Activated T-helper 17 cell treated with anti-CD3 and anti-CD28 coated beads, Interleukin-2, amount 50 U/mL, for 72 hours (primary cell): ENCODE data around the gene RGL1. TPM values are rescaled to one million over a fixed set of nuclear protein-coding genes. Genes with fewer than 3 reads are reported as not detected.

Source experiments
- ATAC-seq: fragments of 150-1000 bp; cut with Tn5 transposase; replicated peaks from 2 replicates; pipeline ENCODE4 v1.10.0; 2021; ENCODE audit warnings: mild to moderate bottlenecking, moderate library complexity
- H3K27ac Mint-ChIP-seq: one replicate; pipeline ENCODE4 v1.8.0; 2022; ENCODE audit warnings: mixed read lengths
- H3K27me3 Mint-ChIP-seq: one replicate; pipeline ENCODE4 v1.8.0; 2022; ENCODE audit warnings: mixed read lengths
- H3K36me3 Mint-ChIP-seq: one replicate; pipeline ENCODE4 v1.8.0; 2022; ENCODE audit warnings: low read depth, mild to moderate bottlenecking, mixed read lengths
- H3K4me1 Mint-ChIP-seq: one replicate; pipeline ENCODE4 v1.8.0; 2022; ENCODE audit warnings: mixed read lengths
- H3K4me3 Mint-ChIP-seq: one replicate; pipeline ENCODE4 v1.8.0; 2022; ENCODE audit warnings: mild to moderate bottlenecking, mixed read lengths
- H3K9me3 Mint-ChIP-seq: one replicate; pipeline ENCODE4 v1.8.0; 2022; ENCODE audit warnings: mixed read lengths
- total RNA-seq, 2 donors: library from RNA; stranded (reverse); gene quantifications; one replicate each; pipeline ENCODE4 v1.2.3, GENCODE V29; 2022

The RGL1 gene
- total RNA-seq, 2 donors from 2014 or later: 1.7 to 2.6 TPM

DNA sequence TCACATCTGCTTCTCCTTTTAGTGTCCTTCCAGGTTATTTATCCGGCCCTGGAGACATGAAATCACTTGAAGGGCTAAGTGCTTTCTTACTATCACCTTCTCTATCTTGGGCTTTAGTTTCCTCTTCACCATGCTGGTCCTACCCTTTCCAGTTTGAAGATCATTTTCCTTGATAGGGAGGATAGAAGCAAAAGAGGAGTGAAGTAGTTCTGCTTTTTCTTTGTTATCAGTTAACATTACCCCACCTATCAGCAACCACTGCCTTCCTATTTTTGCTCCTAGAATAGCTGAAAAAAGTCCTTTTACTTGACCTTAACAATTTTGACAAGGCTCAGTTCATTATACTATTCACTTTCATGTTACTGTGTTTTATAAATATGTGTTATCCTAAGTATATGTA lies 19.4 kb downstream of the RGL1 start:
- Mint-ChIP-seq H3K4me3 (no peak overlapping the region), H3K27me3 (no peaks in the 10 kb centered on the region), H3K27ac (no peak overlapping the region), H3K9me3 (no peaks in the 10 kb centered on the region), H3K4me1 (no peaks in the 10 kb centered on the region), H3K36me3 (no peaks in the 10 kb centered on the region)
- ATAC-seq: no peak

DNA sequence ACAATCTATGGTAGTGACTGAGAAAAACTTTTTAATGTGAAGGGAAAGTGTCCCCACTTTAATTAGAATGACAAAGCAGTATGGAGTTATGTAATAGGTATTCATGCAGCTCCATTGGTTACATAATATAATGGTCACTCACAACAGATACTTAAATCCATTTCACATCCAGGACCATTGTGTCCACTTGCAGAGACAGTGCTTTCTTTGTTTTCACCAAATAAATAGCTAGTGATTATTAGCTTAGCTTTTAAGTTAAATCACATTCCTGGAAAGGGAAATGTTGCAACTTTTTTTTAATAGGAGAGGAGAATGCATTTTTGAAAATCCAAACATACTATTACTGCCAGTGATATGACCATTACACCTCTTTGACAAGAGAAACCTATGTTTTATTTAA lies 22.9 kb downstream of the RGL1 start:
- Mint-ChIP-seq H3K4me3 (no peak overlapping the region), H3K27ac (no peak overlapping the region), H3K36me3 (no peaks in the 10 kb centered on the region), H3K4me1 (no peaks in the 10 kb centered on the region), H3K9me3 (no peaks in the 10 kb centered on the region), H3K27me3 (no peaks in the 10 kb centered on the region)
- no peak for ATAC-seq

DNA sequence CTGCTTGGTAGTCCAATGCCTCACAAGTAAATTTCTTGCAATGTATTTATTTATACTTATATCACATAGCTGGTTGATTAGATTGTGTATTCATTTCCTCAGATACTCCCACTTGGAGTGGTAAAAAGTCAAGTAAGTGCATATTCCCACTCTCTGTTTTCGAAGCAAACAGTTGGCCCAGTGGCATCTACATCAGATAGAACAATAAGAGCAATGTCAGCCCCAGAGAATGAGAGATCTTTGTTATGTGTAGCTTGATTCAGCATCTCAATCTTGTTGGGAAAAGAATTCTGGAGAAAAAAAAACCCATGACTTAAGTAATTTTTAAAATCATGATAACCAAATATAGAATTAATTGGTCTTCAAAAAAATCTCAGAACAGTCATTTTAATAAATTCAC lies 25.5 kb downstream of the RGL1 start:
- Mint-ChIP-seq H3K9me3 (no peaks in the 10 kb centered on the region), H3K4me1 (no peaks in the 10 kb centered on the region), H3K27ac (no peak overlapping the region), H3K36me3 (no peaks in the 10 kb centered on the region), H3K27me3 (no peaks in the 10 kb centered on the region), H3K4me3 (no peak overlapping the region)
- no peak for ATAC-seq

DNA sequence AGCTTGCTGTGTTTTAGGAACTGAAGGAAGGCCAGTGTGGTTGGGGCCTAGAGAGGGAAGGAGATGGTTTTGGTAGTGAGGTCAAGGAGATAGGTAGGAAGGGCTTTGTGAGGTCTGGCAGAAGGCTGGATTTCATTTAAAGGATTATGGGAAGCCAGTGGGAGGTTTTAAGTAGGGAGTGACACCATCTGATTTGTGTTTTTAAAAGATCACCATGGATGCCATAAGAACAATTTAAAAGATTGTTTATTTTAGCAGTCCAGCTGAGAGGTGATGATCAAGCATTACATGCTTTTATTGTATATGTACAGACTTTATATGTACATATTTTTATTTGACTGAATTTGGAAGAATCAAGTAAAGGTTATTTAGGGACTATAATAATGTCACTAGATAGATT lies 26.4 kb downstream of the RGL1 start:
- no peaks in the 10 kb centered on the region for H3K4me1 Mint-ChIP-seq
- no peaks in the 10 kb centered on the region for H3K27me3 Mint-ChIP-seq
- H3K36me3 Mint-ChIP-seq: no peaks in the 10 kb centered on the region
- no peaks in the 10 kb centered on the region for H3K9me3 Mint-ChIP-seq
- no peak for ATAC-seq
- H3K27ac Mint-ChIP-seq: no peak overlapping the region
- no peak overlapping the region for H3K4me3 Mint-ChIP-seq

DNA sequence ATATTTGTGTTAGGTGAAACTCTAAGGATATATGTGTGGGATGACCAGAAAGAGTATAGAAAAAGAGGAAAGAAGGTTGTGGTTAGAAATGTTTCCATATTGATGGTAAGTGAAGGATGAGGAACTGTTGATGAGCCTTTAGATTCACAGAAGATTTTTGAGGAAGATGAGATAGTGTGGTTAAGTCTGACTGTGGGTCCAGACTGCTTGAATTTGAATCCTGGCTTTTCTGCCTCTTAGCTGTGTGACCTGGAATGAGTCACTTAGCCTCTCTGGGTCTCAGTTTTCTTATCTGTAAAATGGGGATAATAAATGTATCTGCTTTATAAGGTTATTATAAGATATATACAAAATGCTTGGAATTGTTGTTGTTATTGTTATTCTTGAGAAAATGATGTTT lies 27.5 kb downstream of the RGL1 start:
- no peak for ATAC-seq
- H3K4me3 Mint-ChIP-seq: no peak overlapping the region

DNA sequence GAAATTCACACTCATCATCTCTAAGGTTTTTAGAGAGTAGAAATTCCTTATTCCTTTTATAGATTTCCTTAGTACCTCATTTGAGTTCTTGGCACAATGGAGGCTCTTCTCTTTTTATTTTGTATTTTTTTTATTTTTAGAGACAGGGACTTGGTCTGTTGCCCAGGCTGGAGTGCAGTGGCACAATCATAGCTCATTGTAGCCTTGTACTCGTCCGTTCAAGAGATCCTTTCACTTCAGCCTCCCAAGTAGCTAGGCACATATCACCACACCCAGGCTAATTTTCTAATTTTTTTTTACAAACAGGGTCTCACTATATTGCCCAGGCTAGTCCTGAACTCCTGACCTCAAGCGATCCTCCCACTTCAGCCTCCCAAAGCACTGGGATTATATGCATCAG lies 29.6 kb downstream of the RGL1 start:
- H3K9me3 Mint-ChIP-seq: no peaks in the 10 kb centered on the region
- no peak overlapping the region for H3K27ac Mint-ChIP-seq
- H3K36me3 Mint-ChIP-seq: no peaks in the 10 kb centered on the region
- no peaks in the 10 kb centered on the region for H3K4me1 Mint-ChIP-seq
- ATAC-seq: no peak
- H3K27me3 Mint-ChIP-seq: no peaks in the 10 kb centered on the region
- H3K4me3 Mint-ChIP-seq: no peak overlapping the region

More for the DNA sequence above, 27.5 kb downstream of the RGL1 start:
- Mint-ChIP-seq H3K9me3 (no peaks in the 10 kb centered on the region), H3K4me1 (no peaks in the 10 kb centered on the region), H3K36me3 (no peaks in the 10 kb centered on the region), H3K27ac (no peak overlapping the region), H3K27me3 (no peaks in the 10 kb centered on the region)

DNA sequence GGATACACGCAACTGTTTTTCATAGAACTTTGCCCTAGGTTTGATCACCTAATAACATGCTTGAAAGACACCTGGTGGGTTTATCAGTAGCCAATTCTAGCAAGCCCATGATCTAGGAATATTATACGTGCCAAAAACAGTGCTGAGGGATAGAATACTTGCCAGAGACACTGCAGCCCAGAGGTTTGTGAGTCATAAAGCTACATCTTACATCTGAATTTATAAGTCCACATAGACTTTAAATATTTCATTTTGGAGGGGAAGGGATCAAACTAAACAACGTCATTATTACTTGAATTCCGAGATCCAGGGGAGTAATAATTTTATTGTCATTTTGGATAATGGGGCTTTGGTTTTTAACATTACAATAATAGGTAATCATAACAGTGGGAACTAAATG lies 31.7 kb downstream of the RGL1 start:
- Mint-ChIP-seq H3K9me3 (no peaks in the 10 kb centered on the region), H3K4me3 (no peak overlapping the region), H3K27ac (no peak overlapping the region), H3K36me3 (no peaks in the 10 kb centered on the region), H3K27me3 (no peaks in the 10 kb centered on the region), H3K4me1 (peaks cover 2% of the 10 kb centered on the region)
- ATAC-seq: no peak

DNA sequence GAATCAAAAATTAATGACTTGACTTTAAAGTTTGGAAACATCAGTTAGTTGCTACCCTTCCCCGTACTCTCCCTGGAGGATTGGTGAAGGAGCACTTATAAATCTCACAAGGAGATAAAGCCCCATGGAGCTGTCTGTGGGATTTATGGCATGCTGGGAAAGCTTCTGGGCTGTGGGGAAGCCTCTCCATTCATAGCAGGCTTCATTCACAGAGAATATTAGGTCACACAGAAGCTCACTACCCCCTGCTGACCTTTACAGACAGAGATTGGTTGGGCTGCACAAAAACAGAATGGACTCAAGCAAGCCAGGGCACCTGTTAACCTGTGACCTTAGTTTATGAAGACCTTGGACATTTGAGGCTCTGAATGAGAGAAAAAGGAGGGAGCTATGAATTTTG lies 32.1 kb downstream of the RGL1 start:
- no peaks in the 10 kb centered on the region for H3K27me3 Mint-ChIP-seq
- no peak overlapping the region for H3K4me3 Mint-ChIP-seq

DNA sequence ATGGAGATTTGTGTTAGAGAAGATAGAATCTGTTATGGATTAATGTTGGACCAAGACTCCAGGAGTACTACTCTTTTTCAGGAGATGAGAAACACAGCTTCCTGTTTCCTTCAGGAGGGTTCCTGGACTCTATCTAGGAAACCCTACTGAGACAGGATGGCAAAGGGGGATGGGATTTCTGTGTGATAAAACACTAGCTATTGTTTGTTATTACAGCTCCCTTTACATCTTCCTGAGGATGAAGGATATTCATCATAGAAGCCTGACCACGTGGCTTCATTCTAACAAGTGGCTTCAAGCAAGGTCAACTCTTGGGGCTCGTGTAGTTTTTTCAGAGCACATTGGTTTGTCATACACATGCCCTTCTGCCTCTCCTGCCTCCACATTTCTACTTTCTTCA lies 33.3 kb downstream of the RGL1 start:
- Mint-ChIP-seq H3K36me3 (no peaks in the 10 kb centered on the region), H3K27me3 (no peaks in the 10 kb centered on the region), H3K4me1 (peaks cover 13% of the 10 kb centered on the region), H3K27ac (no peak overlapping the region), H3K9me3 (no peaks in the 10 kb centered on the region), H3K4me3 (no peak overlapping the region)
- no peak for ATAC-seq

More for the DNA sequence above, 32.1 kb downstream of the RGL1 start:
- Mint-ChIP-seq H3K9me3 (no peaks in the 10 kb centered on the region), H3K4me1 (peaks cover 7% of the 10 kb centered on the region), H3K36me3 (no peaks in the 10 kb centered on the region), H3K27ac (no peak overlapping the region)
- no peak for ATAC-seq

DNA sequence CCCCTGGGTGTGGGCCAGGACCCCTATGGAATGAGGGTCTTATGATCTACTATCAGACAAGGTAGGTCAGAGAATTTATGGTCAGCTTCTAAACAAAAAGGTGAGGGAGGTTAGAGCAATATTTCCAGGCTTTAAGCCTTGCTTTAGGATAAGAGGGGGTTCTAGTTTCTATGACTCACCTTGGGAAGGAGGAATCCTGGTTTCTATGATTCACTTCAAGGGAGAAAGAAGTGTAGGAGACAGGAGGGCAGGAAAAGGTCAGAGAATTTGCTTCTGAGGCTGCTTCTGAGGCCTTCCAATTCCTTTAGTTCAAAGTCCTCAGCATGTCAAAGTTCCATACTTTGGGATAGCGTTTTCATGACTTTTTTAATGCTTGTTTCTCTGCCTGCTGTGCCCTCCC lies 35.2 kb downstream of the RGL1 start:
- no peaks in the 10 kb centered on the region for H3K27me3 Mint-ChIP-seq
- H3K36me3 Mint-ChIP-seq: no peaks in the 10 kb centered on the region
- ATAC-seq: no peak
- no peak overlapping the region for H3K4me3 Mint-ChIP-seq
- peaks cover 13% of the 10 kb centered on the region for H3K4me1 Mint-ChIP-seq
- no peaks in the 10 kb centered on the region for H3K9me3 Mint-ChIP-seq
- no peak overlapping the region for H3K27ac Mint-ChIP-seq

DNA sequence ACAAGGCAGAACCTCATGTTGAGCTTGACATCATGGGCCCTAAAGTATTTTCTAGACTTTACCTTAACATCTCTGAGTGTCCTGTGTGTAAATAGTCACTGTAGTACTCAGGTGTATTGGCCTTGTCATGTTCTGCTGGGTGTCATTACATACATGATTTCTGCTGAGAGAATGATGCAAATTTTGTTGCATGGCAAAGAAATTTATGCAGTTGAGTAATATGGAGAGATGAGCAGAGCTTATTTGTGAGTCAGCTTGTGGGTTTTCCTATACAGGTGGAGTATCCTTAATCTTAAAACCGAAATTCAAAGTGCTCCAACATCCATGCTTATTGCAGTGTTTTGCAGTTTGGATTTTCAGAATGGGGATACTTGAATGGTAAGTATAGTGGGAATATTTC lies 36.6 kb downstream of the RGL1 start:
- no peaks in the 10 kb centered on the region for H3K36me3 Mint-ChIP-seq
- H3K4me1 Mint-ChIP-seq: peaks cover 13% of the 10 kb centered on the region
- no peaks in the 10 kb centered on the region for H3K27me3 Mint-ChIP-seq
- ATAC-seq: peak; percentile 77
- peak overlapping the region; percentile 90 for H3K27ac Mint-ChIP-seq
- H3K9me3 Mint-ChIP-seq: no peaks in the 10 kb centered on the region
- H3K4me3 Mint-ChIP-seq: peak overlapping the region; percentile 56

DNA sequence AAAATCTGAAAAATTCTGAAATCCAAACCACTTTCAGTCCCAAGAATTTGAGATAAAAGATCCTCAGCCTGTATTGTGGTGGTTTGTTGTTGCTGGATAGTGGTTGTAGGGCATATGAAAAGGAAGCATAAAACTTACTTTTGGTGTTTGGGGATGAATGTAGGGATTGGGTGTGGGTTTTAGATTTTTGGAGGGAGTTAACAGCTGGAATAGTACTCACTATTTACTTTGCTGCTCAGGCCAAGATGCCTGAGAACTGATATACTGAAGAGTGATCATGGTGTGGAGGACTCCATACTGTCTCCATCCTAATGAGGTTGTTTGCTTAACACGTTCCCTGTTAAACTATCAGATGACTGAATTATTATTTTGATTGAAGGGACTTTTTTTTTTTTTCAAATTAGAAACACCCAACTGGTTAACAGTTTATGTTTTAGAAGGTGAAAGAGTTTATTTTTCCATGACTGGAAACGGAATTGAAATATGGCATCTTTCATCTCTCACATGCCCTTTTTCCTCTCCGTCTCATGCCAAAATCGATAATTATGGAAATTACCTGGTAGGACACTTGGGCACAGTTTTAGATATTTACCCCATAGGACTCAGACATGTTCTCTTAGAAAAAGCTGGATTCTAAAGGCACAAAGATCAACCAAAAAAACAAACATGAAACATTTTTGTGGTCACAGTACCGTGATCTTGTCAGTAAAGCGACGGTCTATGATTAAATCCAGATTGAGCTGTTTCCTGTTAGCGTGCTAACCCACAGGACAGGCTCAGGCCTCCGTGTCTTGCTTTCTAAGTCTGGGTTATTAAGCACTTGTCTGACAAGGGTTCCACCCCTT lies 37.3 kb downstream of the RGL1 start:
- Mint-ChIP-seq H3K4me3 (peak overlapping the region; percentile 56), H3K27me3 (no peaks in the 10 kb centered on the region), H3K36me3 (no peaks in the 10 kb centered on the region), H3K9me3 (no peaks in the 10 kb centered on the region), H3K4me1 (peaks cover 13% of the 10 kb centered on the region), H3K27ac (peak overlapping the region; percentile 90)
- ATAC-seq: peak; percentile 87

DNA sequence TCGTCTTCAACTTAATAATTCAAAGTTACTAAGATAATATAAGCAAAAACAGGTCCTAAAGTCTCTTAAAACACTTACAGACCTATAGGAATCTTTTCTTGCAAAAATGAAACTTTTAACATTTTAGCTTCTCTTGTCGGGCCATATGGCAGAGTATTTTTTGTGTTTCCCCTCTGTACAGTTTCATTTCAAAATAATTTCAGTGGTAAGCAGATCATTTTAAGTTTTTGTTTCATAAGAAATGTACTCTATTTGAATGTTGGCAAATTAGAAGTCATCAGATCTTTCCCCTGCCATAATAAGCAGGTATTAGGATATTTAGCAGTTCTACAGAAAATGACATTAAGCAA lies 37.9 kb downstream of the RGL1 start:
- Mint-ChIP-seq H3K4me3 (peak overlapping the region; percentile 56), H3K27me3 (no peaks in the 10 kb centered on the region), H3K27ac (peak overlapping the region; percentile 90), H3K36me3 (no peaks in the 10 kb centered on the region), H3K4me1 (peaks cover 13% of the 10 kb centered on the region), H3K9me3 (no peaks in the 10 kb centered on the region)
- ATAC-seq: no peak

DNA sequence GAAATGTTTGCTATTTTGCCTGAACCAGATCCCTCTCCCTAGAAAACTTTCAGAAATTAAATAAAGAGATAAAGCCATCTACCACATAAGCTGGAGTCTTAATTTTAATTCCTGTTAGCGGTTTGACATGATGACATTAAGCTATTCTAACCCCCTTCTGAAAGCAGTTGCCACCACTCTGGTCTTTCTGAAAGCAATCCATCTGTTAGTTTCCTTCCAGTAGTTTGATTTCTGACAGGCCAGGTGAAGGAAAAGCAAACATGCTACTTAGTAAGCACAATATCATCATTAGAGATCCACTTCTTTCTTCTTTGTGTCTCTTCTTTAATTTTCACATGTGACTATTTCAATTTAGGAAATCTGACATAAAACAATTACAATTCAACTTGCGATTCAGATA lies 39.9 kb downstream of the RGL1 start:
- no peaks in the 10 kb centered on the region for H3K36me3 Mint-ChIP-seq
- peaks cover 13% of the 10 kb centered on the region for H3K4me1 Mint-ChIP-seq
- no peak overlapping the region for H3K27ac Mint-ChIP-seq
- H3K27me3 Mint-ChIP-seq: no peaks in the 10 kb centered on the region
- no peak for ATAC-seq
- H3K9me3 Mint-ChIP-seq: no peaks in the 10 kb centered on the region
- H3K4me3 Mint-ChIP-seq: no peak overlapping the region

DNA sequence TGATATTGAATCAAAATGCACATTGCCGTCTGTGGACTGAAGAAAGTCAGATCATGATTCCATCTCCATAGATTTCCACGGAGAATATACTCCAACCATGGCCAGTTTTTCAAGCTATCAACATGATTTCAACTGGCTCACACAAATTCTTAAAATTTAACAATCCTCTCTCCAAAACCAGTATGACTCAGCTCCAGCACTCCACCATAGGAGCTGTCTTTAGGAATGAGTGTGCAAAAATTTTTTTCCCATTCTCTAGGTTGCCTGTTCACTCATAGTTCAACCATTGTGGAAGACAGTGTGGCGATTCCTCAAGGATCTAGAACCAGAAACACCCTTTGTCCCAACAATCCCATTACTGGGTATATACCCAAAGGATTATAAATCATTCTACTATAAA lies 40.8 kb downstream of the RGL1 start:
- H3K9me3 Mint-ChIP-seq: no peaks in the 10 kb centered on the region
- no peak overlapping the region for H3K4me3 Mint-ChIP-seq
- H3K27me3 Mint-ChIP-seq: no peaks in the 10 kb centered on the region
- no peaks in the 10 kb centered on the region for H3K36me3 Mint-ChIP-seq
- peaks cover 13% of the 10 kb centered on the region for H3K4me1 Mint-ChIP-seq
- H3K27ac Mint-ChIP-seq: no peak overlapping the region
- ATAC-seq: no peak

DNA sequence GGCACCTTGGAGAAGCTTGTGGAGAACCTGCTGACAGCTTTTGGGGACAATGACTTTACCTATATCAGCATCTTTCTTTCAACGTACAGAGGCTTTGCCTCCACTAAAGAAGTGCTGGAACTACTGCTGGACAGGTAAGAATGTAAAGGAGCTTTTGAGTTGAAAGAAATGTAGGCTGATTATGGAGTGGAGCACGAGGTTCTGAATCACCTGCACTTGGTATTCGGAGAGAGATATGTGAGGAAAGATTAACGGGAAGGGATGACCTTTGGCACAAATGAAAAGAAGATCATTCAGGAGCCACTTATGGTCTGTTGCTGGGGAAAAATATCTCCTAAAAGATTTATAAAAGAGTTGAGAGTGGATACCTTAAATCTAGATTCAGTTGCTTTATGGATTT lies 42.7 kb downstream of the RGL1 start:
- no peak overlapping the region for H3K4me3 Mint-ChIP-seq
- no peak overlapping the region for H3K27ac Mint-ChIP-seq
- no peaks in the 10 kb centered on the region for H3K27me3 Mint-ChIP-seq
- ATAC-seq: no peak
- no peaks in the 10 kb centered on the region for H3K9me3 Mint-ChIP-seq
- H3K36me3 Mint-ChIP-seq: no peaks in the 10 kb centered on the region
- H3K4me1 Mint-ChIP-seq: peaks cover under 1% of the 10 kb centered on the region
